ENCODE results near the gene MYO16.
A peak's percentile ranks its signal among the peaks of the same experiment; 100 is the strongest.
"Not testable (repeated sequence)": the region's sequence is repeated elsewhere in the genome, so short reads cannot be mapped to it uniquely, and the experiment has no call there.

MYO16 gene

GRCh38 chr13:108889324-108889984 is 260.0 kb downstream of the MYO16 start:
- no peak for DNase-seq (ENCODE audit: low read depth in 2 of 2)

- no peak for DNase-seq (ENCODE audit: low read depth in 2 of 2)
Measured at GRCh38 chr13:108895220-108895704, 265.9 kb downstream of the MYO16 start.

- DNase-seq (ENCODE audit: low read depth in 2 of 2): no peak
Measured at GRCh38 chr13:108897955-108898354, 268.5 kb downstream of the MYO16 start.

GRCh38 chr13:108902405-108903155 is 273.2 kb downstream of the MYO16 start:
- no peak for DNase-seq (ENCODE audit: low read depth in 2 of 2)

GRCh38 chr13:108903613-108904012 is 274.2 kb downstream of the MYO16 start:
- DNase-seq (ENCODE audit: low read depth in 2 of 2): no peak

- no peak for DNase-seq (ENCODE audit: low read depth in 2 of 2)
Measured at GRCh38 chr13:108911807-108912206, 282.4 kb downstream of the MYO16 start.

GRCh38 chr13:108913731-108914130 is 284.3 kb downstream of the MYO16 start:
- DNase-seq (ENCODE audit: low read depth in 2 of 2): not testable (repeated sequence)

- DNase-seq (ENCODE audit: low read depth in 2 of 2): no peak
Measured at GRCh38 chr13:108915095-108915633, 285.8 kb downstream of the MYO16 start.

GRCh38 chr13:108915634-108916512 is 286.5 kb downstream of the MYO16 start:
- DNase-seq (ENCODE audit: low read depth in 2 of 2): peak; percentile 61 to 75

GRCh38 chr13:108917581-108917980 is 288.2 kb downstream of the MYO16 start:
- DNase-seq (ENCODE audit: low read depth in 2 of 2): no peak

- no peak for DNase-seq (ENCODE audit: low read depth in 2 of 2)
Measured at GRCh38 chr13:108919036-108919907, 289.9 kb downstream of the MYO16 start.

- no peak for DNase-seq (ENCODE audit: low read depth in 2 of 2)
Measured at GRCh38 chr13:108920137-108920536, 290.7 kb downstream of the MYO16 start.

GRCh38 chr13:108921238-108921637 is 291.8 kb downstream of the MYO16 start:
- DNase-seq (ENCODE audit: low read depth in 2 of 2): no peak

- DNase-seq (ENCODE audit: low read depth in 2 of 2): no peak
Measured at GRCh38 chr13:108922108-108922507, 292.7 kb downstream of the MYO16 start.

GRCh38 chr13:108923386-108924047 is 294.1 kb downstream of the MYO16 start:
- no peak for DNase-seq (ENCODE audit: low read depth in 2 of 2)

- DNase-seq (ENCODE audit: low read depth in 2 of 2): no peak
Measured at GRCh38 chr13:108924134-108924533, 294.7 kb downstream of the MYO16 start.

GRCh38 chr13:108924541-108924940 is 295.1 kb downstream of the MYO16 start:
- DNase-seq (ENCODE audit: low read depth in 2 of 2): no peak

- no peak for DNase-seq (ENCODE audit: low read depth in 2 of 2)
Measured at GRCh38 chr13:108925070-108925469, 295.7 kb downstream of the MYO16 start.

- DNase-seq (ENCODE audit: low read depth in 2 of 2): no peak
Measured at GRCh38 chr13:108926862-108927261, 297.5 kb downstream of the MYO16 start.

- no peak for DNase-seq (ENCODE audit: low read depth in 2 of 2)
Measured at GRCh38 chr13:108927615-108928014, 298.2 kb downstream of the MYO16 start.
